GM23338 (cell line): ENCODE measurements around the gene STRN3.

Experiments
- CREB1 ChIP-seq: fragments of 250-450 bp; sonication (Bioruptor Pico); IDR thresholded peaks from 2 replicates; pipeline ENCODE4 v1.5.0; 2020; ENCODE audit warnings: low read depth, mild to moderate bottlenecking, moderate library complexity
- EZH2 ChIP-seq: fragments of 200-600 bp; sonication (generic); IDR thresholded peaks from one replicate; pipeline ENCODE4 v1.8.0; 2017; ENCODE audit warnings: antibody characterized with exemption, mild to moderate bottlenecking, low read depth; ENCODE audit not compliant: unreplicated experiment
- EZH2phosphoT487 ChIP-seq: fragments of 200-600 bp; sonication (generic); IDR thresholded peaks from one replicate; pipeline ENCODE4 v1.8.1; 2018; ENCODE audit warnings: antibody characterized with exemption; ENCODE audit not compliant: unreplicated experiment
- JUNB ChIP-seq: IDR thresholded peaks from one replicate; pipeline ENCODE4 v1.6.1; 2016; ENCODE audit warnings: antibody characterized with exemption; ENCODE audit not compliant: unreplicated experiment
- POLR2AphosphoS5 ChIP-seq: IDR thresholded peaks from 2 replicates; pipeline ENCODE4 v1.6.1; 2016; ENCODE audit warnings: antibody characterized with exemption, low read depth
- ZNF331 ChIP-seq: fragments of 250-450 bp; sonication (Bioruptor Pico); IDR thresholded peaks from 2 replicates; pipeline ENCODE4 v1.5.0; 2020; ENCODE audit warnings: low read depth, mild to moderate bottlenecking, moderate library complexity
- TF ChIP-seq, protein P1 (sequence below), 2 experiments: fragments of 200-600 bp in 1 of 2; sonication (generic) in 1 of 2; conservative IDR thresholded peaks; 2 replicates each; pipeline versions ENCODE4 v1.5.1 to v1.6.1; 2016 to 2017; ENCODE audit warnings: antibody characterized with exemption in 2 of 2, low read depth in 2 of 2, mild to moderate bottlenecking in 2 of 2, moderate library complexity in 1 of 2
- TF ChIP-seq, protein P2 (sequence below): IDR thresholded peaks from one replicate; pipeline ENCODE4 v1.6.1; 2018; ENCODE audit warnings: antibody characterized with exemption; ENCODE audit not compliant: unreplicated experiment

DNA sequence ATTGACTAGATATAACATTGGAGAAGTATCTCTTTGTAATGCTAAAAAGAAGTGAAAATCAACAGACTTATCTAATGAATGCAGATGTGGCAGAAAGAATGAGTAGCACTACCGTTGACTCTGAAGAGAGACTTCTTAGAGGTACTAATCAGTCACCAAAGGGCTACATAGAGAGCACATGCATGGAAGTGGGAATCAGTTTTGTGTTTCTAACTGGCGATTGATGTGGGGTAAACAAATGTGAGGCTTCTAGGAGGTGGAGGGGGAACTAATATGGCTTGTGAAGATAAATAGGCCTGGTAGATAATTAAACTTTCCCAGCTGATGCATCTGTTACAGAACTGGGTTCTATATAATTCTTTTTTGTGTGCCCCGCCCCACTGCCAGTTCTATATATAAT, 141.3 kb downstream of the STRN3 start:
- TF ChIP-seq, protein P1, sequence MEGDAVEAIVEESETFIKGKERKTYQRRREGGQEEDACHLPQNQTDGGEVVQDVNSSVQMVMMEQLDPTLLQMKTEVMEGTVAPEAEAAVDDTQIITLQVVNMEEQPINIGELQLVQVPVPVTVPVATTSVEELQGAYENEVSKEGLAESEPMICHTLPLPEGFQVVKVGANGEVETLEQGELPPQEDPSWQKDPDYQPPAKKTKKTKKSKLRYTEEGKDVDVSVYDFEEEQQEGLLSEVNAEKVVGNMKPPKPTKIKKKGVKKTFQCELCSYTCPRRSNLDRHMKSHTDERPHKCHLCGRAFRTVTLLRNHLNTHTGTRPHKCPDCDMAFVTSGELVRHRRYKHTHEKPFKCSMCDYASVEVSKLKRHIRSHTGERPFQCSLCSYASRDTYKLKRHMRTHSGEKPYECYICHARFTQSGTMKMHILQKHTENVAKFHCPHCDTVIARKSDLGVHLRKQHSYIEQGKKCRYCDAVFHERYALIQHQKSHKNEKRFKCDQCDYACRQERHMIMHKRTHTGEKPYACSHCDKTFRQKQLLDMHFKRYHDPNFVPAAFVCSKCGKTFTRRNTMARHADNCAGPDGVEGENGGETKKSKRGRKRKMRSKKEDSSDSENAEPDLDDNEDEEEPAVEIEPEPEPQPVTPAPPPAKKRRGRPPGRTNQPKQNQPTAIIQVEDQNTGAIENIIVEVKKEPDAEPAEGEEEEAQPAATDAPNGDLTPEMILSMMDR (conservative IDR thresholded peaks at IDR 0.05; ENCODE audit: low read depth in 2 of 2) = no peak
- TF ChIP-seq POLR2AphosphoS5 (no peak), EZH2 (no peak), ZNF331 (CRISPR knock-in tag) (no peak), JUNB (no peak), EZH2phosphoT487 (no peak), CREB1 (CRISPR knock-in tag) (no peak)
- TF ChIP-seq, protein P2, sequence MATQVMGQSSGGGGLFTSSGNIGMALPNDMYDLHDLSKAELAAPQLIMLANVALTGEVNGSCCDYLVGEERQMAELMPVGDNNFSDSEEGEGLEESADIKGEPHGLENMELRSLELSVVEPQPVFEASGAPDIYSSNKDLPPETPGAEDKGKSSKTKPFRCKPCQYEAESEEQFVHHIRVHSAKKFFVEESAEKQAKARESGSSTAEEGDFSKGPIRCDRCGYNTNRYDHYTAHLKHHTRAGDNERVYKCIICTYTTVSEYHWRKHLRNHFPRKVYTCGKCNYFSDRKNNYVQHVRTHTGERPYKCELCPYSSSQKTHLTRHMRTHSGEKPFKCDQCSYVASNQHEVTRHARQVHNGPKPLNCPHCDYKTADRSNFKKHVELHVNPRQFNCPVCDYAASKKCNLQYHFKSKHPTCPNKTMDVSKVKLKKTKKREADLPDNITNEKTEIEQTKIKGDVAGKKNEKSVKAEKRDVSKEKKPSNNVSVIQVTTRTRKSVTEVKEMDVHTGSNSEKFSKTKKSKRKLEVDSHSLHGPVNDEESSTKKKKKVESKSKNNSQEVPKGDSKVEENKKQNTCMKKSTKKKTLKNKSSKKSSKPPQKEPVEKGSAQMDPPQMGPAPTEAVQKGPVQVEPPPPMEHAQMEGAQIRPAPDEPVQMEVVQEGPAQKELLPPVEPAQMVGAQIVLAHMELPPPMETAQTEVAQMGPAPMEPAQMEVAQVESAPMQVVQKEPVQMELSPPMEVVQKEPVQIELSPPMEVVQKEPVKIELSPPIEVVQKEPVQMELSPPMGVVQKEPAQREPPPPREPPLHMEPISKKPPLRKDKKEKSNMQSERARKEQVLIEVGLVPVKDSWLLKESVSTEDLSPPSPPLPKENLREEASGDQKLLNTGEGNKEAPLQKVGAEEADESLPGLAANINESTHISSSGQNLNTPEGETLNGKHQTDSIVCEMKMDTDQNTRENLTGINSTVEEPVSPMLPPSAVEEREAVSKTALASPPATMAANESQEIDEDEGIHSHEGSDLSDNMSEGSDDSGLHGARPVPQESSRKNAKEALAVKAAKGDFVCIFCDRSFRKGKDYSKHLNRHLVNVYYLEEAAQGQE = no peak
